ENCODE data around the gene PXMP2. TPM values are rescaled to one million over a fixed set of nuclear protein-coding genes. Genes with fewer than 3 reads are reported as not detected.
A peak's percentile ranks its signal among the peaks of the same experiment; 100 is the strongest.

PXMP2 gene
- total RNA-seq, 3 donors from 2014 or later, result 5.9 to 11.5 (median 7.0) TPM

- no peak for ATAC-seq
- Mint-ChIP-seq H3K27me3 (ENCODE audit: low read depth) (no peaks in the 10 kb centered on the region), H3K4me3 (no peak overlapping the region), H3K36me3 (ENCODE audit: insufficient read depth) (peaks cover 8% of the 10 kb centered on the region), H3K4me1 (ENCODE audit: low read depth) (no peaks in the 10 kb centered on the region), H3K9me3 (no peaks in the 10 kb centered on the region)
- DNase-seq, result no peak
Measured at GRCh38 chr12:132695431-132695830, 8.0 kb downstream of the PXMP2 start.

- Mint-ChIP-seq H3K4me3 (no peak overlapping the region), H3K4me1 (ENCODE audit: low read depth) (no peaks in the 10 kb centered on the region), H3K9me3 (no peaks in the 10 kb centered on the region), H3K27me3 (ENCODE audit: low read depth) (no peaks in the 10 kb centered on the region), H3K36me3 (ENCODE audit: insufficient read depth) (peaks cover 8% of the 10 kb centered on the region)
- no peak for ATAC-seq
- DNase-seq, result no peak
Measured at GRCh38 chr12:132698341-132698740, 11.0 kb downstream of the PXMP2 start.

GRCh38 chr12:132700212-132700822, 12.9 kb downstream of the PXMP2 start:
- Mint-ChIP-seq H3K4me1 (ENCODE audit: low read depth) (no peaks in the 10 kb centered on the region), H3K9me3 (no peaks in the 10 kb centered on the region), H3K27me3 (ENCODE audit: low read depth) (no peaks in the 10 kb centered on the region), H3K36me3 (ENCODE audit: insufficient read depth) (peaks cover 8% of the 10 kb centered on the region), H3K4me3 (no peak overlapping the region)
- ATAC-seq, result no peak
- no peak for DNase-seq

GRCh38 chr12:132702640-132703039, 15.3 kb downstream of the PXMP2 start:
- Mint-ChIP-seq H3K9me3 (peaks cover 7% of the 10 kb centered on the region), H3K4me1 (ENCODE audit: low read depth) (no peaks in the 10 kb centered on the region), H3K27me3 (ENCODE audit: low read depth) (no peaks in the 10 kb centered on the region), H3K4me3 (no peak overlapping the region), H3K36me3 (ENCODE audit: insufficient read depth) (peaks cover 10% of the 10 kb centered on the region)
- no peak for DNase-seq
- ATAC-seq, result no peak

GRCh38 chr12:132703641-132704040, 16.3 kb downstream of the PXMP2 start:
- Mint-ChIP-seq H3K4me3 (no peak overlapping the region), H3K9me3 (peaks cover 14% of the 10 kb centered on the region), H3K4me1 (ENCODE audit: low read depth) (no peaks in the 10 kb centered on the region), H3K27me3 (ENCODE audit: low read depth) (no peaks in the 10 kb centered on the region), H3K36me3 (ENCODE audit: insufficient read depth) (peaks cover 5% of the 10 kb centered on the region)
- DNase-seq (no peak), ATAC-seq (no peak)

- Mint-ChIP-seq H3K36me3 (ENCODE audit: insufficient read depth) (peaks cover 4% of the 10 kb centered on the region), H3K9me3 (peaks cover 14% of the 10 kb centered on the region), H3K27me3 (ENCODE audit: low read depth) (no peaks in the 10 kb centered on the region), H3K4me3 (no peak overlapping the region), H3K4me1 (ENCODE audit: low read depth) (peaks cover 10% of the 10 kb centered on the region)
- ATAC-seq, result no peak
- DNase-seq, result no peak
Measured at GRCh38 chr12:132707241-132707640, 19.9 kb downstream of the PXMP2 start.

GRCh38 chr12:132708150-132708549, 20.8 kb downstream of the PXMP2 start:
- DNase-seq (no peak), ATAC-seq (no peak)
- Mint-ChIP-seq H3K27me3 (ENCODE audit: low read depth) (no peaks in the 10 kb centered on the region), H3K9me3 (peaks cover 14% of the 10 kb centered on the region), H3K4me1 (ENCODE audit: low read depth) (peaks cover 16% of the 10 kb centered on the region), H3K4me3 (no peak overlapping the region), H3K36me3 (ENCODE audit: insufficient read depth) (peaks cover 4% of the 10 kb centered on the region)

- Mint-ChIP-seq H3K4me1 (ENCODE audit: low read depth) (peaks cover 23% of the 10 kb centered on the region), H3K9me3 (peaks cover 14% of the 10 kb centered on the region), H3K36me3 (ENCODE audit: insufficient read depth) (peaks cover 9% of the 10 kb centered on the region), H3K27me3 (ENCODE audit: low read depth) (no peaks in the 10 kb centered on the region), H3K4me3 (peak overlapping the region; percentile 86)
- no peak for DNase-seq
- peak; percentile 4 to 8 for ATAC-seq
Measured at GRCh38 chr12:132710043-132710404, 22.6 kb downstream of the PXMP2 start.

GRCh38 chr12:132710405-132711079, 23.2 kb downstream of the PXMP2 start, which contains the start of gene PGAM5:
Gene PGAM5 (plus strand): TSS chr12:132710842. CDS start chr12:132710877, 35 bp downstream.
- ATAC-seq (peak; percentile 94 to 96), DNase-seq (peak; percentile 90)
- H3K36me3 Mint-ChIP-seq (ENCODE audit: insufficient read depth), result peaks cover 9% of the 10 kb centered on the region
- peaks cover 23% of the 10 kb centered on the region for H3K4me1 Mint-ChIP-seq (ENCODE audit: low read depth)
- peak within 1 kb of the TSS; percentile 88 for H3K4me3 Mint-ChIP-seq
- no peaks in the 10 kb centered on the region for H3K27me3 Mint-ChIP-seq (ENCODE audit: low read depth)
- peaks cover 14% of the 10 kb centered on the region for H3K9me3 Mint-ChIP-seq

- Mint-ChIP-seq H3K4me1 (ENCODE audit: low read depth) (peaks cover 23% of the 10 kb centered on the region), H3K4me3 (peak overlapping the region; percentile 88), H3K27me3 (ENCODE audit: low read depth) (no peaks in the 10 kb centered on the region), H3K9me3 (peaks cover 14% of the 10 kb centered on the region), H3K36me3 (ENCODE audit: insufficient read depth) (peaks cover 9% of the 10 kb centered on the region)
- DNase-seq (no peak), ATAC-seq (peak; percentile 27 to 33)
Measured at GRCh38 chr12:132711080-132711843, 23.9 kb downstream of the PXMP2 start.

GRCh38 chr12:132713123-132713522, 25.7 kb downstream of the PXMP2 start:
- ATAC-seq (no peak), DNase-seq (no peak)
- peak overlapping the region; percentile 42 for H3K4me3 Mint-ChIP-seq
- H3K9me3 Mint-ChIP-seq, result peaks cover 5% of the 10 kb centered on the region
- H3K36me3 Mint-ChIP-seq (ENCODE audit: insufficient read depth), result peaks cover 9% of the 10 kb centered on the region
- peaks cover 23% of the 10 kb centered on the region for H3K4me1 Mint-ChIP-seq (ENCODE audit: low read depth)
- H3K27me3 Mint-ChIP-seq (ENCODE audit: low read depth), result no peaks in the 10 kb centered on the region

- H3K9me3 Mint-ChIP-seq, result no peaks in the 10 kb centered on the region
- H3K27me3 Mint-ChIP-seq (ENCODE audit: low read depth), result no peaks in the 10 kb centered on the region
- H3K36me3 Mint-ChIP-seq (ENCODE audit: insufficient read depth), result peaks cover 19% of the 10 kb centered on the region
- DNase-seq, result no peak
- no peak for ATAC-seq
- H3K4me1 Mint-ChIP-seq (ENCODE audit: low read depth), result peaks cover 19% of the 10 kb centered on the region
- H3K4me3 Mint-ChIP-seq, result no peak overlapping the region
Measured at GRCh38 chr12:132715874-132716273, 28.5 kb downstream of the PXMP2 start.

- Mint-ChIP-seq H3K4me3 (no peak overlapping the region), H3K4me1 (ENCODE audit: low read depth) (peaks cover 19% of the 10 kb centered on the region), H3K27me3 (ENCODE audit: low read depth) (no peaks in the 10 kb centered on the region), H3K36me3 (ENCODE audit: insufficient read depth) (peaks cover 19% of the 10 kb centered on the region), H3K9me3 (no peaks in the 10 kb centered on the region)
- DNase-seq (no peak), ATAC-seq (no peak)
Measured at GRCh38 chr12:132716356-132716755, 29.0 kb downstream of the PXMP2 start.

- peaks cover 22% of the 10 kb centered on the region for H3K36me3 Mint-ChIP-seq (ENCODE audit: insufficient read depth)
- peaks cover 15% of the 10 kb centered on the region for H3K4me1 Mint-ChIP-seq (ENCODE audit: low read depth)
- H3K9me3 Mint-ChIP-seq, result no peaks in the 10 kb centered on the region
- H3K27me3 Mint-ChIP-seq (ENCODE audit: low read depth), result no peaks in the 10 kb centered on the region
- H3K4me3 Mint-ChIP-seq, result no peak overlapping the region
- no peak for DNase-seq
- no peak for ATAC-seq
Measured at GRCh38 chr12:132717011-132717410, 29.6 kb downstream of the PXMP2 start.

All from activated T-cell treated with anti-CD3 and anti-CD28 coated beads, Interleukin-2, amount 50 U/mL, for 4 hours (primary cell).